NCI-H2196 treated with DMSO at 0.1 percent for 48 hours (cell line): ENCODE measurements around the gene MPP4.
"Not testable (repeated sequence)": the region's sequence is repeated elsewhere in the genome, so short reads cannot be mapped to it uniquely, and the experiment has no call there.

ENCODE experiments used
- DNase-seq: peaks from one replicate; lab custom pipeline; 2025; ENCODE audit not compliant: unreplicated experiment; lab: John Stamatoyannopoulos, UW

The MPP4 gene

DNA sequence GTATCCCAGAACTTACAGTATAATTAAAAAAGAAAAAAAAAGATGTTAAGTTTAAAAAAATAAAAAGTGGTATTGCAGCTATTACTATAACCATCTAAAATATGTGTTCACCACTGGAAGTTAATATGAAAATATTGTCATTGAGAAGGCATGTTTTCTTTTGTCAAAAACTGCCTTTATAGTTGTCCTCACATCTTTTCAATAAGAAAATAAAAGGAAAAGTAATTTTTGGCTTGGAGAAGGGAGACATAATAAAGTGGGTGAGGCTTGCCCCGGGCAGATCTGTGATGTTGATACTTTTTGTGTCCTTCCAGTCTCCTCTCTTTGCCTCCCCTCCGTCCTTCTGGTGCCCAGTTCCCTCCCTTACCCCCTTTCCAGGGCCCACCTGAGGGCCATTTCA lies 24.9 kb downstream of the MPP4 start:
- no peak for DNase-seq

DNA sequence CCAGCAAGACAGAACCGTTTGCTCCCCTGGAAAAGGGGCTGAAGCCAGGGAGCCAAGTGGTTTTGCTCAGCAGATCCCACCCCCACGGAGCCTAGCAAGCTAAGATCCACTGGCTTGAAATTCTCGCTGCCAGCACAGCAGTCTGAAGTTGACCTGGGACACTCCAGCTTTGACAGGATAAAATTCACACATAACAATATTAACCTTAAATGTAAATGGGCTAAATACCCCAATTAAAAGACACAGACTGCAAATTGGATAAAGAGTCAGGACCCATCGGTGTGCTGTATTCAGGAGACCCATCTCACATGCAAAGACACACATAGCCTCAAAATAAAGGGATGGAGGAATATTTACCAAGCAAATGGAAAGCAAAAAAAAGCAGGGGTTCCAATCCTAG lies 27.2 kb downstream of the MPP4 start:
- not testable (repeated sequence) for DNase-seq

DNA sequence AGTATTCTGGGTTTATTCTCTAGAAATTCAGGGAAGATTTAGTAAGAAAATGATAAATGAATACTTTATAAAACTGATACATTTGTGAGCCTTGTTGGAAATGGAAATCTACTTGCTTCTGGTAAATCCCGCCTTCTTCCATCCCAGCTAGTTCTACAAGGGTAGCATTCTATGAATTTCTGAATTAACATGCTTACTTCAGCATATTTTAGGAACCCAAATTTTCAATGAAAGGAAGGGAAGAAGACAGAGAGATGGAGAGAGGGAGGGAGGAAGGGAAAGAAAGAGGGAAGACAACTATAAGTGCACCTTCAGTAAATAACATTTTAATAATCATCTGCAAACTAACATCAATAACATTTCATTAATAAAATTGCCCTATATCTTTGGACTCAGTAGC lies 28.6 kb downstream of the MPP4 start:
- DNase-seq, result no peak

DNA sequence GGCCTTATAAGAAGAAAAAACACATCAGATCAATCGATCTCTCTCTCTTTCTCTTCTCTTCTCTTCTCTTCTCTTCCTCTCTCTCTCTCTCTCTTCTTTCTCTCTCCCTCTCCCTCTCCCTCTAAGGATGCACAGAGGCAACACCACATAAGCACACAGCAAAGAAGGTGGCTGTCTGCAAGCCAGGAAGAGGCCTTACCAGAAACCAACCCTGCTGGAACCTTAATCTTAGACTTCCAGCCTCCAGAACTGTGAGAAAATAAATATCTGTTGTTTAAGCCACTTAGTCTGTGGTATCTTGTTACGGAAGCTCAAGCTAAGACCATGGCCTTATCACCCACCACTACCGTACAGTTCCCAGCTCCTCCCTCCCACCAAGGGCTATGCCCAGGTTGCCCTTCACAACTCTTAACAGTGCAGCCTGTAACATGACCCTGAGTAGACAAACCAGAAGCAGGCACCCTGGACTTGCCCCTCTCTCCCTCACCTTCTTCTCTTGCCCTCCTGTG lies 30.0 kb downstream of the MPP4 start:
- DNase-seq, result no peak

DNA sequence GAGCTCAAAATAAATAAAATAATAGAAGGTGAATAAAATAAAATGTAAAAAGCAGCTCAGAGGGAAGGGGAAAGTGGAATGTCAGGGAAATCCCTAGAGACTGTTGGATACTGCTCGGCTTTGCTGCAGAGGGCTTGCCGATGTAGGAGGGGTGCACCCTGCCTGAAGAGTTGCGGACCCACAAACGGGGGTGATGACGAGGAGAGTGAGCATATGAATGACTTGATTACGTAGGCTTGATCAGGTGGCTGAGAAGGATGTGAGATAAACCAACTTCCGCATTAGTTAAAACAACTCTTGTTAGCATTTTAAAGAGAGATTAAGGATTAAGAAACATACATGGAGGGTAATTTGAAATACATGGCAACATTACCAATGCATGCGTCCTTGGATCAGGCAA lies 34.1 kb downstream of the MPP4 start:
- DNase-seq, result no peak

DNA sequence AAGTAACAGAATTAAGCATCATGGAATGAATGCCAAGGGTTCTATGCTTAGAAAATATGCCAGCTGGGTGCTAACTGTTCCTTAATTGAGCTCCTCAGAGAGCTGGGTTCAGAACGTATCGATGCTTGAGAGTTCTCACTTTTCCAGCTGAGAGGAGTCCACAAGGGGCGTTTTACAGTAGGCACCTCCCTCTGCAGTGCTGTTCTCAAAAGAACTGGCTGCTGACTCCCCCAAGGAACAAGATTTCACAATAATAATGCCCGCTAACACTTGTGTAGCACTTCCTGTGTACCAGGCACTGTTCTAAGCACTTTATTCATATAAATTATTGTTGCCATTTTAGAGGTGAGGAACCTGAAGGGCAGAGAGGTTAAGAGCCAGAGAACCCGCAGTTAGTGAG lies 37.1 kb downstream of the MPP4 start:
- DNase-seq, result no peak

DNA sequence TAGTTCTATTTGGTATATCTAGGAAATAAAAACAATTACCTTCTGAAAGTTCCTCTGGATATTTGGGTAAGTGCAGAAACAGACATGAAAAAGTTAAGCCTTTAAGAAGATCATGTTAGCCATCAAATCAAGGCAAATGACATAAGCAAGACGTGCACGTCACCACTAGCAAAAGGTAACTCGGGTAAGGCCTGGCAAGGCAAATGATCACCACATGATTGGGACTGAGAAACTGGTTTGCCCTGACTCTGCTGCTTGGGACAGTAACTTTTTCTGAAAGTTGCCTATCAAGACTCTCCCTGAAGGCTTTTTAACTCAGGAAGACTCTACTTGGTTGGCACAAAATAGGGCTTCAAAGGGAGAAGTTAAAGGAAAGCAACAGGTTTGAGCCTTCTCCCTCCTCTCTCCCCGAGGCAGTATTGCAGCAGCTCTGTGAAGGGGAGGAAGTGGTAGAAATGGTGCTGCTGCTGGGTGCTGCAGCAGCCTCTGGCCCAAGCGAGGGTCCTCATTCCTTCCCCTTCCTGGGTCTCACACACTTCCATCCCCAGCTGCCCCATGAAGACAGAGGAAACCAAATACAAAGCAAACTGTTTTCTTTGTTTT lies 38.0 kb downstream of the MPP4 start:
- DNase-seq, result no peak

DNA sequence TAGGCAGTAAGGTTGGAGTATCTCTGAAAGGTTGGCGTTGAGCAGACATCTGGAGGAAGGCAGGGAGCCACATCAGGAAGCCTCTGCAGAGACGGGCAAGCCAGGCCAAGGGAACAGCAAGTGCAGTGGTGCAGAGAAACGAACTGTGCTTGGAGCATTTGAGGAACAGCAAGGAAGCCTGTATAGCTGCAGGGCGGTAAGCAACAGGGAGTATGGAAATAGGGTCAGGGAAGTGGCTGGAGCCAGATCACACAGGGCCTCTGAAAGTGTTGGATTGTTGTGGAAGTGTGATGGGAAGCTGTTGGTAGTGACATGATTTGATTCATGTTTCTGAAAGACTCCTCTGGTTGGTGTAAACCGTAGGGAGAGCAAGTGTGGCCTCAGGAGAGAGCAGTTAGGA lies 41.7 kb downstream of the MPP4 start:
- DNase-seq, result no peak

DNA sequence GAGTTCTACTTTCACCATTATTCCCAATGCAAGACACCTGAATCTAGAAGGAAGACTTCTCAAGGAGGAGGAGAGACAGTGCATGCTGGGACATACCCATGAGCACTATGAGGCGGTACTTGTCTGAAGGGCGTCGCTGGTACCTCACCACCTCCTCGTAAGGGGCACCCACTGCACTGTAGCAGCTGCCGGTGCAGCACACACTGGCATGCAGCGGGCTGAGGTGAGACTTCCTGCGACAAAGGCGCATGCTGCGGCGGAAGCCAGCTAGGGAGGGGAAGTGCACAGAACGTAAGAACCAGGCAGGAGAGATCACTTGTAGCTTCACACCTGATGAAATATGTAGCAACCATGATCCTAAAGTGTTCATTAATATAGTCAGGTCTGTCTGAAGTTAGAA lies 42.3 kb downstream of the MPP4 start:
- DNase-seq, result no peak

DNA sequence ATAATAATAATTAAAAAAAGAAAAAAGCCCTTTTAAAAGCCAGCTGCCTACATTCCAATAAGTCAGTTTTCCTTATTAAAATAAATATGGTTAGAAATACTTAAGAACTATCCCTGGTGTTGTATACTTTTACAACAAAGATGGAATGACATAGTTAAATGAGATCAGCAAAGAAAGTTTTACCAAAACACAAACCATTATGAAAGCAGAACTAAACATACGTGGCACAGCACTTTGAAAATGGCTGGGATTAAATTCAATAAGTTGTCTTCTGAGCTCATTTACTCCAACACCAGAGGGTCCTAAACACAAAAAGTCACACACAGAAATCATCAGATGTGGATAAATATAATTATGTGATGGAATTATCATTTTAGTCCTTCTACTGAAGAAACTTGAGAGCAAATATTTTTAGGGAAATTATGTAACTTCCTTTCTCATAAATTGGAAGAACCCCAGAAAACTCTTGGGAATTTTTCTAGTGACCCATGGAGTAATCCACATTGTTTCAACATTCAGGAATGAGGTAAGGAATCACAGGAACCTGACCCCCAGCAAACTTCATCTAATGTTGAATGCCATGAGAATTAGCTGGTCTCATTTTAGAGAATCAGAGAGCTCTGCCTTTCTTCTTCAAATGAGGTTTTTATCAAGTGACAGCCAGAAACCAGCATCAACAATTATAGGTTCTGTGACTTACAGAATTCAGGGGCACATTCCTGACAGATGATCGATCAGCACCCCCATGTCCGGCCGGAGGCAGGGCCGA lies 43.6 kb downstream of the MPP4 start:
- no peak for DNase-seq

DNA sequence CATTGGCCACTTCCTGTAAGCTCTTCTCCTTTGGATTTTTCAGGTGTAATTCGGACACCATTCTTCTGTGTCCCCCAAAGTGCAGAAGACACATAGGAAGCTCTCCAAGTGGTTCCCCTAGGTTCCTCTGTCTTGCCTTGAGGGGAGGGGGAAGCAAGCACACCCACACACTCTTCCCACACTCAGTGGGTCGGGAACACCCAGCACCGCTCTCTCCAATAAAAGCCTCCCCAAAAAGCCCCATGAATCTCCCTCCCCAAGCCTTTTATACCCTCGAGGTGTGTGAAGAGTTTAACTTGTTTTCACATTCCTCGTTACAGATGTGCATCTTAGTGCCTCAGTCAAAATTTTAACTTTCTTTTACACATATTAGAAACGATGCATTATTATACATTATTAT lies 45.2 kb downstream of the MPP4 start:
- DNase-seq, result no peak

DNA sequence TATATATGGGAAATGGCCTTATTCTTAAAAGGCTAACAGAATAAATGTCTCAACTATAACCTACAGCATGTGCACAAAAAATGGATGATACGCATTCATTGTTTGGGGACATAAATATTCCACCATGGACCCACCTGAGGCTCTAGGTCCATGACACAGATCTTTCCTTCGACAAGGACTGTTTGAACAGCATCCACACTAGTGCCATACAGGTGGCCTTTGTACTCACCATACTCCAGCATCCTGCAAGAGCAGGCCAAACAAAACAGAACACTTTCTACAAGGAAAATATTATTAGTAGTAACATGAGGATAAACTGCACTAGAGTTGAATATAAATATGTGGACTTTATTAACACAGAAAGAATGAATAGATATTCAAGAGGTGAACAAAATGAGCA lies 49.0 kb downstream of the MPP4 start:
- no peak for DNase-seq

DNA sequence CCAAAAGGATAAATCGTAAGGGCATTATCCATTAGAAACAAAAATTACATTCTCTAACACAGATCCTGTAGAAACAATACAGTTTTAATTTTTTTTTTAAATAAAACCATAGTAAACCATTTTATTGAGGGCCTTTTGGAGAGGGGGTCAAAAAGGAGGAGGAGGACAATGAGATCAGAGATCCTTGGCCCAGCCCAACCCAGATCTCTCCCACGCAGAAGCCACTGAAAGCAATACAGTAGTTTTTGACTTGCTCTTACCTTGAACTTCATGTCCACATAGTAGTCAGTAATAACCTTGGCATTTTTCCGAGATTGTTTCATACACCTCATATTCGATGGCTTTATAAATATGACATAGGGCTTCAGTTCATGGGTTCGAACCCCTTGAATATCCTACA lies 51.0 kb downstream of the MPP4 start:
- DNase-seq, result no peak

DNA sequence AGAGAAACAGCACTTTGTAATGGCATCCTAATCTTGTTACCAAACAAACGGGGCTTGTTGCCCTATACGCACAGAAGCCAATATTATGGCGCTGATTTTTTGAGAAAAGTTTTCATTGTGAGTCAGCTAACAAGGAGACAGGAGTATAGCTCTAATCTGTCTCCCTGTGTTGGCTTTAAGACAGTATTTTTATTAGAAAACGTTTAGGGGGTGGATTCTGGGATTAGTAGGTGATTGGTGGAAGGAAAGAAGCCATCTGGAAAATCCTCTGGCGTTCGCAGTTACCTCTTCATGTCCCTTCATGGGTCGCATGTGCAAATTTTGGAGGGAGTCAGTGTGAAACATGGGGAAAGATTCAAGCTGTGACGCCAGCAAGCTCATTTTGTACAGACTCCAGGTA lies 54.4 kb downstream of the MPP4 start:
- no peak for DNase-seq

DNA sequence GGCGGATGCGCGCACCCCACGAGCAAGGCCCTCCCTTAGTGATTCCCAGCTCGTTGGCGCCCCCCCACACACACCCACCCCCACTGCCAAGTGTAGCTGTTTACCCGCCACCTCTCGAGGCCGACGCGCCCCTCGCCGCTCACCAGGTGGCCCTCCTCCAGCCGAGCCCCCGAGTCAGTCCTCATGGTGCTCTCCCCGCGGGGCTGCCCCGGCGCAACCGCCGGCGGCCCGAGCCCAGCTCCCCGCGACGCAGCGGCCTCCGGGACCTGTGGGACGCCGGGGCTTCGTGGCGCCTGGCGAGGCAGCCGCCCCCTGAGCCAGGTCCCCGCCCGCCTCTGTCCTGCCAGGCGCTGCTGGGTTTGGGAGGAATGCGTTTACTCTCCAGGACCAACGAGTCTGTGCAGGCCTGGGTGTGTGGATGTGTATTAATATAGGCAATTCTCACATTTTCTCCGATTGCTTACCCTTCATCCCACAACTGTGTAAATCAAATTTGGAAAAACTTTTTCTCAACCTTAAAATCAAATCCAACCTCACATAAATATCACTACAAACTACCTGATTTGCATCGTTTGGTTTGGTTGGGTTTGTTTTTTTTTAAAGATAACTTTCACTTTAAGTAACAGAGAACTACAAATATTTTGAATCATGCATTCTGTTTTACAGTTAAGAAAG lies 55.1 kb downstream of the MPP4 start, which contains the start of gene TMEM237:
TSS of gene TMEM237 (minus strand) at position 288 of the 675 bp plus-strand sequence. CDS start at position 185, 103 bp downstream.
- DNase-seq, result no peak

DNA sequence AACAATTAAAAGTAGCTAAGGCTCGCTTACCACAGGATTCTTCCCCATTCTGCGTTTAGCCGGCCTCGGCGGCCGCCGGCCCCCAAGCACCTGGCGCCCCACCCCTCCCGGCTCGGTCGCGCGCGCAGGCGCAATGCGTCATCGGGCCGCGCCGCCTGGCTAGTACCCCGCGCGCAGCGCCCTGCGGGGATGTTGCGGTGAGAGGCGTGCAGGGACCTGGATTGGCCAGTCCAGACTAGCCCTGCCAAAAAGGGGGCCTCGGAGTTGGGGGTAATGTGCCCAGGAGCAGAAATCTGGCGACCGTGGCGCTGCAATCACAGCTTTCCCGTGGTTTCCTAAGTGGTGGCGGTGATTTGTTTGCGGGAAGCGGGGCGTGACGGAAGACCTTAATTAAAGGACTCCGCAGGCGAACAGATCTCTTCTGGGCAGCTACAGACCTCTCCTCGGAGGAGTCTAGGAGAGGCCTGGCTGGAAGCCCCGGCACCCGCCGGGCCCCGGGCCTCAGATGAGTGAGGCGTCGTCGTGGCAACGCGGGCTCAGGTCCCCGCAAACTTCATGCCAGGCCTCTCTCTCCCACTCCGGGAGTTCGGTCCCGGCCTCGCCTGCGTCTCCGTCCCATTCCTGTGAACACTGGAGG lies 55.7 kb downstream of the MPP4 start:
- peak; percentile 81 for DNase-seq

DNA sequence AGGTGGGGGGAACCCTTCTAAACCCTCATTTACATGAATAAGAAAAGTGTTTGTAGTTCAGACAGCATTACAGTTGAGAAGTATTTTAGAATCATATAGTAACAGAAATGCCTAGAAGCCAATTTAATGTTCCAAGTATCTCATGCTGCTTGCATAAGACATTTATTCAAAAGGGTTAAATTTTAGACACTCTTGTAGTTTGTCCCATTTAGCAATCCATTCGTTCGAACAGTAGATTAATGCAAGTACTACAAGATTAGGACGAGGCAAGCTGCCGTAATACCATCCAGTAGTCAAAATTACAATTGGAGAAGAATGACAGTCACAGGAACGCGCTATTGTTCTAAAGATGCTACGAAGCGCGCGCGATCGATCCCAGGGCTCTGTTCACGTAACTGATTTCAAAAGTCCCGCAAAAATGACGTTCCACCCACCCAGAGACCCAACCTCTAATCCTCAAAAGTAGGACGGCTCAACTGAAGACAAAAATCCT lies 56.3 kb downstream of the MPP4 start:
- peak; percentile 81 for DNase-seq

DNA sequence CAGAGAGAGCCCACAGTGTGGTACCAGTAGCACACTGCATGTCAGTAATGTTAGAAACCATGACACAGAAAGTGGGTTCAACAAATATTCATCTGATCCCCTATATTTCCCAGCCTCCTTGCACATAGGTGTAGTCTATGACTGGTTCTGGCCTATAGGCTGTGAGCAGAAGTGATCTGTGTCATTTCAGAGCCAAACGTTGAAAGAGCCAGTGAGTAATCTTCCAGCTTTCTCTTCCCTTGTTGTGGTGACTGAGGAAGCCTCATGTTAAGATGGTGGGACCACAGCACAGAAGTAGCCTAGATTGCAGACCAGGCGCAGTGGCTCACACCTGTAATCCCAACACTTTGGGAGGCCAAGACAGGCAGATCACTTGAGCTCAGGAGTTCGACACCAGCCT lies 59.2 kb downstream of the MPP4 start:
- no peak for DNase-seq

DNA sequence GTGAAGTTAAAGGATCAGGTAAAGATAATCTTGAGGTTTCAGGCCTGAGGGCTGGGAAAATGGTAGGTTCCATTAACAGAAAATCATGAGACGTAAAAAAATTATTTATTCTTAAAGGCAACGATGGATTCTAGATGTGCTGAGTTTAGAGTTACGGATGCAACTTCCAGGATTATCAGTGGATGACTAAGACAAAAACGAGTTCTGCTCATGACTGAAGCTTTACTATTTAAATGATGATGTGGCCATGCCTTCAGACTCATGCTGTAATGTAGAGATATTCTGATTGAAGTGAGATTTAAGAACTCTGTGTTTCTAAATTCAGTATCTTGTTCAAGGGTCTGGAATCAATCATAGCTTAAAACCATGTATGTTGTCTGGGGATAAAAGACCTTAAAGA lies 60.1 kb downstream of the MPP4 start:
- DNase-seq, result no peak

DNA sequence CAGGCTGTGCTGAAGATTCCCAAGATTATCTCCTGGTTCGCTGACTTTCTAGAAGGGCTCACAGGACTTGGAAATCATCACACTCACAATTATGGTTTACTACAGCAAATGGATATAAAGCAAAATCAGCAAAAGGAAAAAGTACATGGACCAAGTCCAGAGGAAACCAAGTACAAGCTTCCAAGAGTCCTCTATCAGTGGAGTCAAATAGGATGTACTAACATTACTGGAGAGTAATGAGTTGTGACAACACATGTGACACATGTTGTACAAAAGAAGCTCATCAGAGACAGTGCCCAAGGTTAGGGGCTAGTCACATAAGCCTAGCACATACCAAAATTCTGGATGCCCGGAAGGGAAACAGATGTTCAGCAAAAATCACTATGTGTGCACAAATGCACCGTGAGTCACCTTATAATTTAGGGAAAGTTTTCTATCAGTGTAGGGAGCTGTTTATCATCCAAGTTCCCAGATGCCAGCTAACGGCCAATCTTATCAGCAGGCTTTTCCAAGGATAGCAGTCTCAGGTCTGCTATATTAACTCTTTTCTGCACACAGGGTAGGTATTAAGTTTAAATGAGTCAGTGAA lies 64.7 kb downstream of the MPP4 start:
- no peak for DNase-seq

DNA sequence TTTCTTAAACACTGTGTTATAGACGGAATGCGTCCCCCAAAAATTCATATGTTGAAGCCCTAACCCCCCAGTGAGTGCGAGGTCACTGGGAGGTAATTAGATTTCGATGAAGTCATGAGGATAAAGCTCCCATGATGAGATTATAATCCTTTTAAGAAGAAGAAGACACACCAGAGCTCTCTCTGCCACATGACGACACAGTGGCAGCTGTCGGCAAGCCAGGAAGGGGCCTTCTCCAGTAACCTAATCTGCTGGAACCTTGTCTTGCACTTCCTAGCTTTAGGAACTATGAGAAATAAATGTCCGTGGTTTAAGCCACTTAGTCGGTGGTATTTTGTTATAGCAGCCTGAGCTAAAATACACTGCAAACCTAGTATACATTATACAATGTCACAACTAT lies 67.4 kb downstream of the MPP4 start:
- DNase-seq, result no peak
